Aorta (tissue), 5 donors: ENCODE results near the gene DRD1. TPM values are rescaled to one million over a fixed set of nuclear protein-coding genes. Genes with fewer than 3 reads are reported as not detected.
"Not testable (repeated sequence)": the region's sequence is repeated elsewhere in the genome, so short reads cannot be mapped to it uniquely, and the experiment has no call there.

Source experiments
- ATAC-seq: fragments of 200-7000 bp; cut with Tn5 transposase; one replicate; pipeline ENCODE4 v1.9.1; 2022; ENCODE audit warnings: moderate library complexity; ENCODE audit not compliant: low FRiP score
- DNase-seq, 2 donors: peaks; one replicate each; pipeline ENCODE4 v3.0.0-alpha.2; 2020
- H3K27ac ChIP-seq, 2 donors: one replicate each; pipeline ENCODE4 v1.5.1; 2013; ENCODE audit warnings: low read length in 2 of 2, mild to moderate bottlenecking in 2 of 2, moderate library complexity in 2 of 2, control low read depth in 1 of 2, inconsistent platforms in 1 of 2, low read depth in 1 of 2
- H3K27me3 ChIP-seq, 2 donors: one replicate each; pipeline ENCODE4 v1.6.1; 2013; ENCODE audit warnings: control low read depth in 1 of 2, low read length in 1 of 2, mild to moderate bottlenecking in 1 of 2, moderate library complexity in 1 of 2; ENCODE audit not compliant: insufficient read depth in 2 of 2, control insufficient read depth in 1 of 2
- H3K36me3 ChIP-seq, 2 donors: one replicate each; pipeline ENCODE4 v1.6.1; 2013; ENCODE audit warnings: control low read depth in 1 of 2, low read length in 1 of 2, mild to moderate bottlenecking in 1 of 2; ENCODE audit not compliant: insufficient read depth in 2 of 2, control insufficient read depth in 1 of 2
- H3K4me1 ChIP-seq, 2 donors: one replicate each; pipeline ENCODE4 v1.6.1; 2013; ENCODE audit warnings: low read length in 2 of 2, control low read depth in 1 of 2, mild to moderate bottlenecking in 1 of 2, moderate library complexity in 1 of 2; ENCODE audit not compliant: insufficient read depth in 2 of 2, control insufficient read depth in 1 of 2
- H3K4me3 ChIP-seq, 2 donors: one replicate each; pipeline ENCODE4 v1.5.1; 2013; ENCODE audit warnings: low read length in 2 of 2, control low read depth in 1 of 2, mild to moderate bottlenecking in 1 of 2
- H3K9me3 ChIP-seq: one replicate; pipeline ENCODE4 v1.6.1; 2013; ENCODE audit warnings: mild to moderate bottlenecking, low read length; ENCODE audit not compliant: control insufficient read depth
- WGBS, 2 donors: extraction: QIAGEN DNeasy Blood & Tissue Kit; methylation state at CpG; one replicate each; pipeline ENCODE4 v1.1.7; 2013; 5-methylcytosine and 5-hydroxymethylcytosine counted together
- intact Hi-C, 2 donors: fragments of 100-400 bp; cut with DNase I; formaldehyde crosslinking; loops; one replicate each; pipeline versions ENCODE4 v1.14.2 to v1.15.0; 2022
- polyA plus RNA-seq, 2 donors: library from polyadenylated mRNA; stranded (reverse); fragments of 200-250 nt; gene quantifications; one replicate each; pipeline ENCODE4 v1.2.3, GENCODE V29; 2013
- total RNA-seq, 2 donors: library from RNA; stranded (reverse); fragmentation: NEBNext Ultra II Directional; extraction: Animal tissue kit (Norgen Biotek cat#: 25700); gene quantifications; one replicate each; pipeline ENCODE4 v1.2.1, GENCODE V29; 2021
- donor health status: healthy with polysubstance abuse.
- donor health status: Bipolar disorder and iron deficiency.
- donor health status: DM: no; HTN: no; CAD: no.
- donor health status: DM: no; HTN: no; CAD: no.
- donor health status: DM: yes; HTN: yes; CAD: no.

DRD1 gene
- total and polyA plus RNA-seq, 4 donors: 0.13 to 2.1 (median 0.53) TPM

- DNase-seq: no peak
- Histone ChIP-seq H3K27ac (no peak overlapping the region), H3K9me3 (no peaks in the 10 kb centered on the region), H3K36me3 (no peaks in the 10 kb centered on the region), H3K4me3 (no peak overlapping the region), H3K4me1 (no peaks in the 10 kb centered on the region), H3K27me3 (no peaks in the 10 kb centered on the region)
- intact Hi-C loops: no loop called here
- ATAC-seq: no peak
- WGBS, 2 donors: 87 to 92% methylated on average over 2 of the region's 2 CpGs
These were observed 16.2 kb downstream of the DRD1 start for GRCh38 chr5:175427762-175428161.

GRCh38 chr5:175424594-175424993 is 19.4 kb downstream of the DRD1 start:
- H3K4me3 ChIP-seq, H3K4me1 ChIP-seq, H3K9me3 ChIP-seq, H3K27ac ChIP-seq, H3K36me3 ChIP-seq, intact Hi-C loops, H3K27me3 ChIP-seq, ATAC-seq, DNase-seq: not testable (repeated sequence)

- Histone ChIP-seq H3K4me3 (no peak overlapping the region), H3K36me3 (no peaks in the 10 kb centered on the region), H3K9me3 (no peaks in the 10 kb centered on the region), H3K27me3 (no peaks in the 10 kb centered on the region), H3K4me1 (no peaks in the 10 kb centered on the region), H3K27ac (no peak overlapping the region)
- no peak for DNase-seq
- whole genome bisulfite sequencing, 2 donors: 81 to 94% methylated on average over 2 of the region's 2 CpGs
- no peak for ATAC-seq
- intact Hi-C loops: no loop called here
These were observed 21.9 kb downstream of the DRD1 start for GRCh38 chr5:175422058-175422457.

- no peaks in the 10 kb centered on the region for H3K36me3 ChIP-seq
- H3K4me1 ChIP-seq: no peaks in the 10 kb centered on the region
- no peaks in the 10 kb centered on the region for H3K9me3 ChIP-seq
- no peak overlapping the region for H3K4me3 ChIP-seq
- H3K27me3 ChIP-seq: no peaks in the 10 kb centered on the region
- DNase-seq (no peak), ATAC-seq (no peak)
- no peak overlapping the region for H3K27ac ChIP-seq
- intact Hi-C loops: no loop called here
These were observed 23.6 kb downstream of the DRD1 start for GRCh38 chr5:175420383-175420782.

- DNase-seq (no peak), ATAC-seq (no peak)
- intact Hi-C loops: no loop called here
- Histone ChIP-seq H3K27ac (no peak overlapping the region), H3K4me3 (no peak overlapping the region), H3K9me3 (peaks cover 1% of the 10 kb centered on the region), H3K4me1 (no peaks in the 10 kb centered on the region), H3K27me3 (no peaks in the 10 kb centered on the region), H3K36me3 (no peaks in the 10 kb centered on the region)
- WGBS, 2 donors: 99 to 100% methylated on average over 1 of the region's 1 CpG
These were observed 25.7 kb downstream of the DRD1 start for GRCh38 chr5:175418251-175418650.

- no peak overlapping the region for H3K27ac ChIP-seq
- H3K27me3 ChIP-seq: no peaks in the 10 kb centered on the region
- DNase-seq: no peak
- peaks cover 1% of the 10 kb centered on the region for H3K9me3 ChIP-seq
- ATAC-seq: no peak
- no peaks in the 10 kb centered on the region for H3K4me1 ChIP-seq
- H3K36me3 ChIP-seq: no peaks in the 10 kb centered on the region
- H3K4me3 ChIP-seq: no peak overlapping the region
- WGBS, 2 donors: 83% methylated on average over 2 of the region's 2 CpGs
- intact Hi-C loops: no loop called here
These were observed 26.6 kb downstream of the DRD1 start for GRCh38 chr5:175417384-175417783.

GRCh38 chr5:175415303-175415702 is 28.7 kb downstream of the DRD1 start:
- no peaks in the 10 kb centered on the region for H3K27me3 ChIP-seq
- H3K4me1 ChIP-seq: no peaks in the 10 kb centered on the region
- H3K9me3 ChIP-seq: peaks cover 1% of the 10 kb centered on the region
- ATAC-seq (no peak), DNase-seq (no peak)
- no peak overlapping the region for H3K27ac ChIP-seq
- WGBS, 2 donors: 96 to 100% methylated on average over 2 of the region's 2 CpGs
- no peaks in the 10 kb centered on the region for H3K36me3 ChIP-seq
- no peak overlapping the region for H3K4me3 ChIP-seq
- intact Hi-C loops: no loop called here

- no peak overlapping the region for H3K4me3 ChIP-seq
- intact Hi-C loops: no loop called here
- no peak overlapping the region for H3K27ac ChIP-seq
- ATAC-seq: no peak
- no peaks in the 10 kb centered on the region for H3K4me1 ChIP-seq
- WGBS, 2 donors: 44 to 47% methylated on average over 2 of the region's 2 CpGs
- H3K36me3 ChIP-seq: no peaks in the 10 kb centered on the region
- H3K27me3 ChIP-seq: no peaks in the 10 kb centered on the region
- DNase-seq: no peak
- peaks cover 1% of the 10 kb centered on the region for H3K9me3 ChIP-seq
These were observed 33.1 kb downstream of the DRD1 start for GRCh38 chr5:175410926-175411325.

- Histone ChIP-seq H3K4me3 (no peak overlapping the region), H3K9me3 (no peaks in the 10 kb centered on the region), H3K4me1 (no peaks in the 10 kb centered on the region), H3K36me3 (no peaks in the 10 kb centered on the region), H3K27me3 (no peaks in the 10 kb centered on the region), H3K27ac (no peak overlapping the region)
- no peak for DNase-seq
- WGBS, 2 donors: 88 to 90% methylated on average over 3 of the region's 3 CpGs
- no peak for ATAC-seq
- intact Hi-C loops: no loop called here
These were observed 37.7 kb downstream of the DRD1 start for GRCh38 chr5:175406300-175406699.
